Activated naive CD4-positive, alpha-beta T cell treated with Interleukin-2 at 50 U/mL for 16 hours (primary cell): Measurements from ENCODE around the gene CCDC144A.
"Not testable (repeated sequence)": the region's sequence is repeated elsewhere in the genome, so short reads cannot be mapped to it uniquely, and the experiment has no call there.

ENCODE experiments used
- DNase-seq: peaks from one replicate; pipeline ENCODE4 v3.0.0-alpha.2; 2020

Gene CCDC144A

DNA sequence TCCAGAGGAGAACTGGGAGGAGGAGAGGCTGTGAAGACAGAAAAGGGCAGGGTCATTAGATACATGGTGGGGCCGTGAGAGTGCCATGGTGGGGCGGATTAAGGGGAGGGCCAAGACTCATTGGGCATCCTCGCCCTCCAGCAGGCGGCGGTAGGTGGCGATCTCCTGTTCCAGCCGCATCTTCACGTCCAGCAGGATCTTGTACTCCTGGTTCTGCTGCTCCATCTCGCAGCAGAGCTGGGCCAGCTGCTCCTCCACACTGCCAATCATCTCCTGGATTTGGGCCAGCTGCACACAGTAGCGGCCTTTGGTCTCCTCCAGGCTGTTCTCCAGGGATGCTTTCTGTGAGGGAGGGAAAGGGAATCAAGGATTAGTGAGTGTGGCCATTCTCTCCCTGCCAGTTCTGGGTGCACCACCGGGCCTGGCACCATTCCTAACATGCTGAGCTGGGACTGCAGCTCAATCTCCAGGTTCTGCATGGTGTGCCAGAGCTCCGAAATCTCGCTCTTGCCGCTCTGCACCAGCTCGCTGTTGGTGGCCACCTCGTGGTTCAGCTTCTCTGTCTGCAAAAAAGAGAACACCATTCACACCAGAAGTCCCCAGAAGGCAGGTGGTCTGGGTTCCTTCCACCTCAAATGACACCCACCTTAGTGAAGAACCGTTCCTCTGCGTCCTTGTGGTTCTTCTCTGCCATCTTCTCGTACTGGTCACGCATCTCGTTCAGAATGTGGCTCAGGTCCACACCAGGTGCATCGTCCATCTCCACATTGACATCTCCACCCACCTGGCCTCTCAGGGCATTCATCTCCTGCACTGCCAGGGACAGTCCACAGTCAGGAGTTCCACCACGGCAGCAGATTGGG is 129.0 kb downstream of the CCDC144A start:
- DNase-seq: no peak

DNA sequence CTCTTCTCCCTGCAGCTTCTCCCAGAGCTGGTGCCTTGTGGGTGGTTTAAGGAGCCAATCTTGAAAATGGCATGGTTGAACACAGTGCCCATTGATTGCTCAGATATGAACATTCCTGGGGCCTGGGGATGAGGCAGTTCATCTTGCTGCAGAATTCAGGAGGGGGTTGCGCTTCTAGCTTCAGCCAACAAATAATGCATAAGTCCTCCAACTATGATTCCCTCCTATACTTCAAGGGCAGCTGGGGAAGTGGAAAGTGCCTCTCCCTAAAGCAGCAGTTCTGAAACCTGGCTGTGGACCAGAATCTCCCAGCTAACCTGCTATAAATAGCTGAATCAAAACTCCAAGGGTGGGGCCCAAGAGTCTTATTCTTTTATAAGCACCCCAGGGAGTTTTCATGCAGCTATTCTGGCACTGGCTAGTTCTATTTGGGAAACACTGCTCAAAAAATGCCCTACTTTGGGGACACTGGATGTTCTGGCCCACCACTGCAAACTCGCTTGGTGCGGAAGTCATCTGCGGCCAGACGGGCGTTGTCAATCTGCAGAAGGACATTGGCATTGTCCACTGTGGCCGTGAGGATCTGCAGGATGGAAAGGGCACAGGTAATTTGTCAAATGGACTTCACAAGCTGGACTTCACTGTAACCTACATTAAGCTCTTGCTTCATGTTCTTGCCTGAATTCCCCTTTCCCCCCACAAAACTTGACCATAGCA is 130.3 kb downstream of the CCDC144A start:
- no peak for DNase-seq

DNA sequence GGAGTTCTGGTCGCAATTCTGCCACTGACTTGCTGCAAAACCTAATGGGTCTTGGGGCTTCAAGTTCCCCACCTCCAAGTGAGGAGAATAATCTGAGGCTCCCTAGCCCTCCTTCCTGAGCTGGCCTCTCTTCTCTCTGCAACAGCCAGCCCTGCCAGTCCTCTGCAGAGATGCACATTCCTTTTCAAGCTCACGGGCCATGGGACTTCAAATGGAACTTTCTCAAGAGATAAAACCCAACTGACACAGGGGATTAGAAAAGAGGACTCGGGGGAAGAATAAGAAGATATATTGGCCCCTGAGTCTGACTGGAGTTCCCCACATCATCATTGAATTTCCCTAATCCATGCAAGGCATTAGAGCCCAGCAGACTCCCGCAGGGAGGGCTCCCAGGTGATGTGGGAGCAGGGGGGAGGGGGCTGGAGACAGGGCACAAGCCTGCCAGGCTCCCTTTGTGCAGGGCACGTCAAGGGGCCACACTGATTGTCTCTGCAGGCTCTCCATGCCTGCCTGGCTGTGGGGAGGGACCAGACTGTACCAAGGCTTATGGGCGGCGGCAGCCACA is 131.0 kb downstream of the CCDC144A start:
- no peak for DNase-seq

DNA sequence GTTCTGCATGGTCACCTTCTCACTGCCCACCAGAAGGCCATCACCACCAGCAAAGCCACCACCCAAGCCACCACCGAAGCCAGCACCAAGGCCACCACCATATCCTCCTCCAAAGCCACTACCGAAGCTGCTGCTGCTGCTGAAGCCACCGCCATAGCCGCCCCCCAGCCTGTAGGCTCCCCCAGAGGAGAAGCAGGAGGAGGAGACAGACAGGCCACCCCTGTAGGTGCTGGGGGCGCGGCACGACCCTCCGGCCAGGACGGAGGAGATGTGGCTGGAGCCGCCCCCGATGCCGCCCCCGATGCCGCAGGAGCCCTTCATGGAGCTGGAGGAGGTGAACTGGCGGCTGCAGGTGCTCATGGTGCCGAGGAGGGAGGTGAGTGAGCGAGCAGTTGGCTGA is 132.1 kb downstream of the CCDC144A start:
- DNase-seq: not testable (repeated sequence)

DNA sequence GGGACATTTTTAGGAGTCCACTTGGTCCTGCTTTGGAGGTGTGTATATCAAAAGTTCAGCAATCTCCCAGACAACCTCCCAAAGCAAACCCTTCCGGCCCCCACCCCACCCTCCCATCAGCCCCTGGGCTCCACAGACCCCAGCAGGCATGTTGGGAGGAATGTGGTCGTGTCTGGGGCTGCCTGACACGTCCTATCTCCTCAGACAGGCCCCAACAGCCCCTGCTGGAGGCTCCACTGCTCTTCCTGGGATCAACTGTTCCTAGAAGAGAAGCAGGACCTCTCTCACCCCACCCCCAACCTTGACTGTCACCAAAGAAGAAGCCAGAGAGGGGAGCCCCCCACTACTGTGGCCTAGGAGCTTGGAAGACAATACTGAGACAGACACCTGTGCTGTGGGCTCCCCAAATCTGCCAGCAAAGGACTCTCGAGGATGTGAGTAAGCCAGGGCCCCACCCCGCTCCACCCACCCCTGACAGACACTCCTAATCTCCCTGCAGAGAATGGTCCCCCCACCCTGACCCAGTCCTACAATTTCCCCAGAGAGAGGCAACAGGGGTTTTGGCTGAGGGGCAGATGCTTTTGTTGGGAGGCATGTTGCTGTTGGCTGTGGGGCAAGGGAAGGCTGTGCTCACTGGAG is 133.8 kb downstream of the CCDC144A start:
- DNase-seq: not testable (repeated sequence)
